HCT116 (cell line): ENCODE results near the gene TOB2. TPM values are rescaled to one million over a fixed set of nuclear protein-coding genes. Genes with fewer than 3 reads are reported as not detected.

Source experiments
- ATAC-seq: fragments of 200-7000 bp; cut with Tn5 transposase; 2 replicates; pipeline ENCODE4 v1.9.1; 2020; ENCODE audit warnings: mild to moderate bottlenecking, moderate library complexity
- BruUV-seq: library from RNA; stranded (reverse); fragments of 400-500 nt; replicated peaks from 2 replicates; lab custom pipeline; 2021; lab: Mats Ljungman, UMichigan
- CTCF ChIA-PET: fragments of 300-600 bp; sonication (Branson Sonifier 250); formaldehyde crosslinking; loops from one replicate; lab custom pipeline; 2021; ENCODE audit warnings: antibody characterized with exemption; lab: Charles Lee
- POLR2A ChIA-PET: fragments of 300-600, 350-600 bp; sonication (Branson Sonifier 250); formaldehyde crosslinking; loops from one replicate; lab custom pipeline; 2021; ENCODE audit warnings: antibody characterized with exemption; lab: Charles Lee
- RAD21 ChIA-PET, 2 experiments: fragments of 300-600 bp; sonication (Branson Sonifier 250); formaldehyde crosslinking; loops; one replicate each; lab custom pipeline; 2023; ENCODE audit warnings: low total read pairs in 2 of 2; ENCODE audit not compliant: uncharacterized antibody in 2 of 2, unreplicated experiment in 2 of 2, low non-redundant PET in 1 of 2; lab: Charles Lee
- DNase-seq: peaks from one replicate; pipeline ENCODE4 v3.0.0-alpha.2; 2010; ENCODE audit warnings: low read depth, low spot score
- H2AFZ ChIP-seq: fragments of 200-600 bp; shearing (Covaris generic), sonication (generic); 2 replicates; pipeline ENCODE4 v1.6.1; 2017; ENCODE audit warnings: low read depth, mixed run types, mixed read lengths, antibody characterized with exemption, low read length; ENCODE audit not compliant: poor library complexity, severe bottlenecking
- H3K27ac ChIP-seq: 2 replicates; pipeline ENCODE4 v1.5.1; 2012; ENCODE audit warnings: low read depth, low read length
- H3K27me3 ChIP-seq: fragments of 200-600 bp; sonication (generic); 2 replicates; pipeline ENCODE4 v1.6.1; 2016; ENCODE audit warnings: mixed run types, low read length, mixed read lengths; ENCODE audit not compliant: insufficient read depth
- H3K36me3 ChIP-seq, 2 experiments: fragments of 200-500 bp in 1 of 2; fragments of 200-600 bp in 1 of 2; sonication (Bioruptor generic) in 1 of 2; sonication (generic) in 1 of 2; 2 replicates each; pipeline versions ENCODE4 v1.5.1 to v1.6.1; 2014 to 2016; ENCODE audit warnings: low read length in 2 of 2, inconsistent platforms in 1 of 2, mixed read lengths in 1 of 2, mixed run types in 1 of 2; ENCODE audit not compliant: insufficient read depth in 2 of 2, control insufficient read depth in 1 of 2
- H3K4me1 ChIP-seq, 2 experiments: fragments of 200-600 bp in 1 of 2; sonication (generic) in 1 of 2; 2 replicates each; pipeline versions ENCODE4 v1.5.1 to v1.6.1; 2012 to 2017; ENCODE audit warnings: low read length in 2 of 2, inconsistent platforms in 1 of 2, mild to moderate bottlenecking in 1 of 2, mixed read lengths in 1 of 2, mixed run types in 1 of 2, moderate library complexity in 1 of 2; ENCODE audit not compliant: insufficient read depth in 2 of 2, control insufficient read depth in 1 of 2
- H3K4me2 ChIP-seq: fragments of 200-600 bp; sonication (generic); 2 replicates; pipeline ENCODE4 v1.6.1; 2017; ENCODE audit warnings: mixed run types, low read length, mixed read lengths
- H3K4me3 ChIP-seq, 2 experiments: fragments of 200-600 bp in 1 of 2; sonication (generic) in 1 of 2; replicated peaks in 1 of 2; 2 replicates each; pipeline ENCODE4 v1.5.1; 2011 to 2016; ENCODE audit warnings: low read length in 2 of 2, control low read depth in 1 of 2, low read depth in 1 of 2, mild to moderate bottlenecking in 1 of 2, mixed read lengths in 1 of 2, mixed run types in 1 of 2
- H3K79me2 ChIP-seq: fragments of 200-600 bp; sonication (generic); 2 replicates; pipeline ENCODE4 v1.6.1; 2017; ENCODE audit warnings: mild to moderate bottlenecking, mixed run types, low read length, moderate library complexity, mixed read lengths; ENCODE audit not compliant: insufficient read depth
- H3K9ac ChIP-seq: fragments of 200-600 bp; sonication (generic); 2 replicates; pipeline ENCODE4 v1.6.1; 2016; ENCODE audit warnings: low read length, mixed read lengths
- H3K9me2 ChIP-seq: fragments of 200-600 bp; sonication (generic), shearing (Covaris generic); 2 replicates; pipeline ENCODE4 v1.6.1; 2017; ENCODE audit warnings: mixed run types, mild to moderate bottlenecking, moderate library complexity; ENCODE audit not compliant: insufficient read depth
- H3K9me3 ChIP-seq, 2 experiments: fragments of 200-500 bp in 1 of 2; fragments of 200-600 bp in 1 of 2; sonication (Bioruptor generic) in 1 of 2; sonication (generic) in 1 of 2; 2 replicates each; pipeline ENCODE4 v1.6.1; 2014 to 2017; ENCODE audit warnings: low read length in 2 of 2, mixed read lengths in 2 of 2, inconsistent platforms in 1 of 2, low read depth in 1 of 2, mild to moderate bottlenecking in 1 of 2, mixed run types in 1 of 2, moderate library complexity in 1 of 2; ENCODE audit not compliant: control insufficient read depth in 1 of 2, insufficient read depth in 1 of 2
- H4K20me1 ChIP-seq: fragments of 200-600 bp; sonication (generic), shearing (Covaris generic); 2 replicates; pipeline ENCODE4 v1.6.1; 2017; ENCODE audit warnings: mixed run types, mild to moderate bottlenecking, moderate library complexity; ENCODE audit not compliant: insufficient read depth
- CBX3 ChIP-seq: IDR thresholded peaks from 2 replicates; pipeline ENCODE4 v1.6.1; 2012; ENCODE audit warnings: low read depth
- CEBPB ChIP-seq: IDR thresholded peaks from 2 replicates; pipeline ENCODE4 v1.6.1; 2012; ENCODE audit warnings: low read depth
- ELF1 ChIP-seq: IDR thresholded peaks from 2 replicates; pipeline ENCODE4 v1.6.1; 2012; ENCODE audit warnings: low read depth, borderline replicate concordance
- EZH2 ChIP-seq: fragments of 200-600 bp; sonication (generic); IDR thresholded peaks from 2 replicates; pipeline ENCODE4 v1.6.1; 2017; ENCODE audit warnings: antibody characterized with exemption, mixed run types
- EZH2phosphoT487 ChIP-seq: fragments of 200-600 bp; IDR thresholded peaks from 2 replicates; pipeline ENCODE4 v1.6.1; 2018; ENCODE audit warnings: antibody characterized with exemption, borderline replicate concordance
- FOSL1 ChIP-seq: IDR thresholded peaks from 2 replicates; pipeline ENCODE4 v1.6.1; 2012; ENCODE audit warnings: low read depth
- JUND ChIP-seq: IDR thresholded peaks from 2 replicates; pipeline ENCODE4 v1.6.1; 2012
- POLR2A ChIP-seq: IDR thresholded peaks from 2 replicates; pipeline ENCODE4 v1.7.0; 2011; ENCODE audit warnings: borderline replicate concordance; ENCODE audit not compliant: insufficient read depth, insufficient read length; ENCODE audit errors: extremely low read depth
- POLR2AphosphoS5 ChIP-seq: IDR thresholded peaks from 2 replicates; pipeline ENCODE4 v1.6.1; 2011; ENCODE audit warnings: mild to moderate bottlenecking, low read depth, low read length, moderate library complexity
- RAD21 ChIP-seq: IDR thresholded peaks from 2 replicates; pipeline ENCODE4 v1.6.1; 2012; ENCODE audit warnings: low read depth, mild to moderate bottlenecking
- SIN3A ChIP-seq: IDR thresholded peaks from 2 replicates; pipeline ENCODE4 v1.6.1; 2012; ENCODE audit warnings: low read depth
- SP1 ChIP-seq: IDR thresholded peaks from 2 replicates; pipeline ENCODE4 v1.6.1; 2012; ENCODE audit warnings: low read depth
- SRF ChIP-seq: IDR thresholded peaks from 2 replicates; pipeline ENCODE4 v1.6.1; 2012; ENCODE audit warnings: low read depth
- TCF7L2 ChIP-seq: IDR thresholded peaks from 2 replicates; pipeline ENCODE4 v1.7.0; 2011; ENCODE audit warnings: borderline replicate concordance, inconsistent platforms; ENCODE audit not compliant: insufficient read depth, insufficient read length; ENCODE audit errors: extremely low read depth
- YY1 ChIP-seq: IDR thresholded peaks from 2 replicates; pipeline ENCODE4 v1.6.1; 2011; ENCODE audit warnings: low read length, low read depth, moderate library complexity, mild to moderate bottlenecking; ENCODE audit not compliant: insufficient replicate concordance; ENCODE audit errors: extremely low read depth
- ZNF274 ChIP-seq: fragments of 200-500 bp; sonication (Bioruptor generic); IDR thresholded peaks from 2 replicates; pipeline ENCODE4 v1.6.1; 2014; ENCODE audit warnings: mild to moderate bottlenecking, low read depth, low read length, inconsistent platforms
- intact Hi-C: fragments of 100-400 bp; cut with micrococcal nuclease; formaldehyde crosslinking; loops from 2 replicates; pipeline ENCODE4 v1.10.0; 2022
- total RNA-seq: library from RNA; stranded (reverse); gene quantifications from one replicate; pipeline ENCODE4 v1.2.1, GENCODE V29; 2021; ENCODE audit not compliant: unreplicated experiment
- TF ChIP-seq, protein P1 (sequence below): IDR thresholded peaks from 2 replicates; pipeline ENCODE4 v1.6.1; 2012; ENCODE audit warnings: low read depth
- TF ChIP-seq, protein P2 (sequence below): IDR thresholded peaks from 2 replicates; pipeline ENCODE4 v1.6.1; 2012
- TF ChIP-seq, protein P3 (sequence below): IDR thresholded peaks from 2 replicates; pipeline ENCODE4 v1.6.1; 2012
- TF ChIP-seq, protein P4 (sequence below): IDR thresholded peaks from 2 replicates; pipeline ENCODE4 v1.6.1; 2011; ENCODE audit warnings: mild to moderate bottlenecking, low read length, moderate library complexity; ENCODE audit not compliant: insufficient replicate concordance; ENCODE audit errors: extremely low read depth

TOB2 gene
- total RNA-seq, 1 experiment from 2014 or later, result 55.2 TPM

DNA sequence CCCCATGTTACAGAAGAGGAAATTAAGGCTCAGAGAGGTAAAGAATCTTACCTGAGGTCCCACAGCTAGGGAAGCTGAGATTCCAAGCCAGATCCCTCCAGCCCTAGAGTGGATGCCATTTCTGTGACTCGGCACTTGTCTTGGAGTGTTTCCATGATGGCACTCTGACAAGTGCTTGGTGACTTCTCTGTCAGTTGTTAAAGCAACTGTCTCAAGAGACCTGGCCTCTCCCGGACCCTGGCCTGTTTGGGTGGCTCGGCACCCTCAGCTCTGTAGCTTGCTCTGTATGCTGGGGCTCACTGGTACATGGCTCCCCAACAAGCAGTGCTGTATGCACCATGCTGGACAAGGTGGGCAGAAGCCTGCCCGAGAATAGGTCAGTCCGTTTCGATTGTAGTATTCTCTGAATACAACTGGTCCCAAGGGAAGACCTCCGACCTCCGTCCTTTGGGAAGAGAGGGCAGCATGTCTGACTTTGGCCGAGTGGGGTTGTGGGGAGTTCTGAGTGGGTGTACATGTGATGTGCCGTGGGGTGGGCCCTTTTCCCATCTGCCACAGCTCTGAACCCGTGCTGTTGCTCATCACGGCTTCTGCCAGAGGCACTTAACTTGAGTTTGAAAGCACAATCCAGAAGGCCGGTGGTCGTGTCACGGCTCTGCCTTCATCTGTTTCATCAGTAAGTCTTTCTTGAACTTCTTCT is 34.7 kb upstream of the TOB2 start:
- POLR2A ChIA-PET, result interaction anchor here (0.7 to 2.0 kb wide), 3 partner anchors 9 to 33 kb away, joined by 3 to 6 read pairs (median 3); partner anchors contain the start of genes ACO2 and PHF5A
- CTCF ChIA-PET, result no interaction called here
- RAD21 ChIA-PET, result no interaction called here
- Histone ChIP-seq H3K36me3 (0 out of 4 replicates have a peak, but pooled peaks cover 0 to 3% of the 10 kb centered on the region in 2 experiments), H3K79me2 (peaks cover 91% of the 10 kb centered on the region), H3K9me3 (no peaks in the 10 kb centered on the region), H3K9ac (no peak overlapping the region), H2AFZ (no peak overlapping the region), H3K9me2 (no peaks in the 10 kb centered on the region), H3K27ac (no peak overlapping the region), H3K27me3 (no peaks in the 10 kb centered on the region), H3K4me3 (no peak overlapping the region), H3K4me2 (peak overlapping the region; percentile 13; the same call in 1 of the 2 replicates), H4K20me1 (peaks cover 12% of the 10 kb centered on the region; the same call in 1 of the 2 replicates), H3K4me1 (peaks cover 3 to 29% of the 10 kb centered on the region in 2 experiments; a peak in 3 of 4 replicates)
- BruUV-seq, result no TSS peak
- intact Hi-C loops, result no loop called here
- ATAC-seq, result peak; percentile 32; the same call in 1 of the 2 replicates
- TF ChIP-seq JUND (no peak), ELF1 (no peak), SRF (no peak), RAD21 (no peak), POLR2AphosphoS5 (no peak), SP1 (no peak), CBX3 (no peak), TCF7L2 (no peak), EZH2phosphoT487 (no peak), CEBPB (no peak), FOSL1 (no peak), SIN3A (no peak), EZH2 (no peak), POLR2A (no peak), ZNF274 (no peak), YY1 (no peak)
- TF ChIP-seq, protein P1, sequence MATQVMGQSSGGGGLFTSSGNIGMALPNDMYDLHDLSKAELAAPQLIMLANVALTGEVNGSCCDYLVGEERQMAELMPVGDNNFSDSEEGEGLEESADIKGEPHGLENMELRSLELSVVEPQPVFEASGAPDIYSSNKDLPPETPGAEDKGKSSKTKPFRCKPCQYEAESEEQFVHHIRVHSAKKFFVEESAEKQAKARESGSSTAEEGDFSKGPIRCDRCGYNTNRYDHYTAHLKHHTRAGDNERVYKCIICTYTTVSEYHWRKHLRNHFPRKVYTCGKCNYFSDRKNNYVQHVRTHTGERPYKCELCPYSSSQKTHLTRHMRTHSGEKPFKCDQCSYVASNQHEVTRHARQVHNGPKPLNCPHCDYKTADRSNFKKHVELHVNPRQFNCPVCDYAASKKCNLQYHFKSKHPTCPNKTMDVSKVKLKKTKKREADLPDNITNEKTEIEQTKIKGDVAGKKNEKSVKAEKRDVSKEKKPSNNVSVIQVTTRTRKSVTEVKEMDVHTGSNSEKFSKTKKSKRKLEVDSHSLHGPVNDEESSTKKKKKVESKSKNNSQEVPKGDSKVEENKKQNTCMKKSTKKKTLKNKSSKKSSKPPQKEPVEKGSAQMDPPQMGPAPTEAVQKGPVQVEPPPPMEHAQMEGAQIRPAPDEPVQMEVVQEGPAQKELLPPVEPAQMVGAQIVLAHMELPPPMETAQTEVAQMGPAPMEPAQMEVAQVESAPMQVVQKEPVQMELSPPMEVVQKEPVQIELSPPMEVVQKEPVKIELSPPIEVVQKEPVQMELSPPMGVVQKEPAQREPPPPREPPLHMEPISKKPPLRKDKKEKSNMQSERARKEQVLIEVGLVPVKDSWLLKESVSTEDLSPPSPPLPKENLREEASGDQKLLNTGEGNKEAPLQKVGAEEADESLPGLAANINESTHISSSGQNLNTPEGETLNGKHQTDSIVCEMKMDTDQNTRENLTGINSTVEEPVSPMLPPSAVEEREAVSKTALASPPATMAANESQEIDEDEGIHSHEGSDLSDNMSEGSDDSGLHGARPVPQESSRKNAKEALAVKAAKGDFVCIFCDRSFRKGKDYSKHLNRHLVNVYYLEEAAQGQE, result no peak
- TF ChIP-seq, protein P2, sequence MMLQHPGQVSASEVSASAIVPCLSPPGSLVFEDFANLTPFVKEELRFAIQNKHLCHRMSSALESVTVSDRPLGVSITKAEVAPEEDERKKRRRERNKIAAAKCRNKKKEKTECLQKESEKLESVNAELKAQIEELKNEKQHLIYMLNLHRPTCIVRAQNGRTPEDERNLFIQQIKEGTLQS, result no peak
- TF ChIP-seq, protein P3, sequence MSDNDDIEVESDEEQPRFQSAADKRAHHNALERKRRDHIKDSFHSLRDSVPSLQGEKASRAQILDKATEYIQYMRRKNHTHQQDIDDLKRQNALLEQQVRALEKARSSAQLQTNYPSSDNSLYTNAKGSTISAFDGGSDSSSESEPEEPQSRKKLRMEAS, result no peak
- TF ChIP-seq, protein P4, sequence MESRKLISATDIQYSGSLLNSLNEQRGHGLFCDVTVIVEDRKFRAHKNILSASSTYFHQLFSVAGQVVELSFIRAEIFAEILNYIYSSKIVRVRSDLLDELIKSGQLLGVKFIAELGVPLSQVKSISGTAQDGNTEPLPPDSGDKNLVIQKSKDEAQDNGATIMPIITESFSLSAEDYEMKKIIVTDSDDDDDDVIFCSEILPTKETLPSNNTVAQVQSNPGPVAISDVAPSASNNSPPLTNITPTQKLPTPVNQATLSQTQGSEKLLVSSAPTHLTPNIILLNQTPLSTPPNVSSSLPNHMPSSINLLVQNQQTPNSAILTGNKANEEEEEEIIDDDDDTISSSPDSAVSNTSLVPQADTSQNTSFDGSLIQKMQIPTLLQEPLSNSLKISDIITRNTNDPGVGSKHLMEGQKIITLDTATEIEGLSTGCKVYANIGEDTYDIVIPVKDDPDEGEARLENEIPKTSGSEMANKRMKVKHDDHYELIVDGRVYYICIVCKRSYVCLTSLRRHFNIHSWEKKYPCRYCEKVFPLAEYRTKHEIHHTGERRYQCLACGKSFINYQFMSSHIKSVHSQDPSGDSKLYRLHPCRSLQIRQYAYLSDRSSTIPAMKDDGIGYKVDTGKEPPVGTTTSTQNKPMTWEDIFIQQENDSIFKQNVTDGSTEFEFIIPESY, result no peak
- DNase-seq, result no peak
